NCI-H187 treated with DMSO at 0.1 percent for 48 hours (cell line): ENCODE results near the gene ASIC2.

Source experiments
- DNase-seq: peaks from one replicate; lab custom pipeline; 2025; lab: John Stamatoyannopoulos, UW

The ASIC2 gene

DNA sequence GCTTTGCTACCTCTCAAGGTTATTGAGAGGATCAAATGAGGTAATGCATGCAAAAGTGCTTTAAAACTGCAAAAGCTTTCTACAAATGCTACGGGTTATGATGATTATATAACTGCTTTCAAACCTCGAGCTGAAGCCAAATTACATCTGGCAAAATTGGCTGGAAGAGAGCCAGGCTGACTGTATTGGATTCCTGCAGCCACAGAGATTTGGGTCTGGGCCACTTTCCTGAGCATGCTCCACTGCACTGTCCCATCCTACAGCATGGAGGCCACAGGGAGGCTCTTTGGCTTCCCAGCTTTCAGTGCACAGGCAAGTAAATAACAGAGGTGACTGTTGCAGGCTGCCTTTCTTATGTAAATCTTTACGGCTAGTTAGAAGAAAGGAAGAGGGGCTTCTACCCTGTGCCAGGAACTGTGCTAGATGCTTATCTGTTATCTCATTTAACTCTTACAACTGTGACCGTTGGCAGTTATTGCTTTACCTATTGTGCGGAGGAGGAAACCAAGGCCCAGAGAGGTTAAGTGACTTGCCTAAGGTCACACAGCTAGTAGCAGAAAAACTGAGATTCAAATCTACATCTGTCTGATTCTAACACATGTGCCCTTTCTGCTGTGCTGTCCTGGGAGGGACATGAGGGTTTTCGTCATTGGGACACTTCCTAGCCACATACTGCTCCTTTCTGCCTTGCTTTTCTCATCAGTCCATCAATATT, 179.7 kb downstream of the ASIC2 start:
- DNase-seq, result no peak

DNA sequence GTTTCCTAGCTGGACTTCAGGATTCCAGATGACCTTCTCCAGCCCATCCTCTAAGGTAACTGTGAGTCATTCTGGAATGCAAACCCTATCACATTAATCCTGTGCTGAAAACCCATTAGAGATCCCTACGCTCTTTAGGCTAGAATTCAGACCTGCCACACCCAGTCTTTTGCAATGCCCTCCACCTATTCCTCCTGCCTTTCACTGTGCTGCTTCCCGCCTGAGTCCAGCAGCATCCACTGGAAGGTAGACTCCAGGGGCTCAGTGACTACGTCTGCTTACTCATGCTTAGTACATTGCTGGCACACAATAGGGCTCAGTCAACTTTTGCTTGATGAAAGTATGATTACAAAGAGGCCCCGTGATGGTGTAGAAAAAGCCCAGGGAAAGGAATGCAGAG, 180.3 kb downstream of the ASIC2 start:
- DNase-seq, result no peak

DNA sequence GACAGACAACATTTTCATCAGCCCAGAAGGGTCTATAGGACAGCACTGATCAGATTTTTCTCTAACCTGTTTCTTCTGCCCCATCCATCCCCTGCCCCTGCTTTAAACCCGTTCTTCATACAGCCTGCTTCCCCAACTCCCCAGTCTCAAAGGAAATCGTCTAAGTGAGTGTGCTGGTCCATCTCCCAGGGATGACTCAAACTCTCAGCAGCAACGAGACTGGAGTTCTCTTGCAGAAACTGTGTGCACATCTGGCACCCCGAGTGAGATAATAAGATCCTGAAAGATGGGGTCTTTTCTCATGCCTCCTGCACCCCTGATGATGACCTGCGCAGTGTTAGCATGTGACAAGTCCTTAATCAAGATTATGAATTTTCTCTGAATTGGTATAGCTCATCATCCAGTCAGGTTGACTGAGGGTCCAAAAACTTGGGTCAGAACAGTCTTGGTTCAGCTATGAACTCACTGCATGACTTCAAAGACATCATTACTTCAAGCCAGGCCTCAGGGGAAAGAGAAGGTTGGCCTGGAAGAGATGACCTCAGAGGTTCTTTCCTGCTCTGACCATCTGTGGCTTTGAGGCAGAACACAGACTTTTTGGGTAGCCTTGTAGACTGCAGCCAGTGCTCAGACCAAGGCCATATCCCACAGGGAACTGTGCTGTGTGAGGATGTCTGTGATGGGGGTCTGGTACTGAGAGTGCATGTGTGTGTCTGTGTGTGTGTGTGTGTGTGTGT, 183.6 kb downstream of the ASIC2 start:
- DNase-seq, result no peak

DNA sequence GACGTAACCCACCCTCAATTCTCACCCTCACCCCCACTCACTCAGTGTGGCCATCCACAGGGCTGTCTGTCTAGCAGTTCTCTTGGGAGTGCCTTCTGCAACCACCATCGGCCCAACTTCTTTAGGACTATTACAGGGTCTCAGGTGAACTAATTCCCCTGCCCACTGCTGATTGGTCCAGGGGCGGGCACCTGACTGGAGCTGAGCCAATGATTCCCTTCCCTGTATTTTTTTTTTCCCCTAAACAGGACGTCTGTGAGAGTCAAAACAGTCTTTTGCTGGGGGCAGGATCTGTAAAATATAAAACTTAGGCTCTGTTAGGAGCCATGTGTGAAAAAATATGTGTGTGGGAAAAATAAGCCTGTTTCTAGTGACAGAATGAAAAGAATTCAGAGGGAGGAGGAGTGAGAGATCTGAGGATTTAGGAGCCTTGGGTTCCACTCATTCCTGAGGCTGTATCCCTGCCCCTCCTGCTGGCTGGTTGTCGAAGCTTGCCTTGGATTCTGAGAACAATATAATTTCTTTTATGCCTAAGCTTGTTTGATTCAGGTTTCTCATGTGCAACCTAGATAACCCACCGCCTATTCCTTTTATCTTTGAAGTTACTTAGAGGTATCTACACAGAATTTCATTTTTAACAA, 186.4 kb downstream of the ASIC2 start:
- DNase-seq, result no peak

DNA sequence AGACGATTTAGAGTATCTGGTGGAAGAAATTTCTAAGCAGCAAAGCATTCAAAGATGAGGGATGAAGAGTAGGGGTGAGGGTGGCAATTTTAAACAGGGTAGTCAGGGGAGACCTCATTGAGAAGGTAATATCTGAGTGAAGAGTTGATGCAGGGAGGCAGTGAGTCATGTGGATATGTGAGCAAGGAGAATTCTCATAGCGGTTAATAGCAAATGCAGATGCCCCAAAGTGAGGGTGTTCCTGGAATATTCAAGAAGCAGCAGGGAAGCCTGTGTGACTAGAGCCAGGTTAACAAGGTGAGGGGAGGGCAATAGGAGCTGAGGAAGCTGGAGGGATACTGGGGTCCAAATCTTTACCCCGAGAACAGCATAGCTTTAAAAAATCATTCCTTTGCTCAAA, 187.2 kb downstream of the ASIC2 start:
- no peak for DNase-seq

DNA sequence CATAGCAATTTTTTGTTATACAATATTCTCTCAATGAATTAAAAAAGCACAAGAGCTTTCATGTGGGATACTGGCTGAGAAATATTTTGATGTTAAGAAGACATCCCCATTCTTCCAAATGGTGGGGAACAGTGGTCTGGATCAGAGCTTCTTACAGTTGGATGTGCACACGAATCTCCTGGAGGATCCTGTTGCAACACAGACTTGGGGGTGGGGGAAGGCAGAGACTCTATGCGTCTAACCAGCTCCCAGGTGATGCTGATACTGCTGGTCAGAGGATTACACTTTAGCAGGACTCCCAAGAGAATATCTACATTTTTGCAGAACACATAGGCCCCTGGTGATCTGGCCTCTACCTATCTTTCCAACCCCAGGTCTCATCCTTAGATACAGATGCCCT, 193.2 kb downstream of the ASIC2 start:
- DNase-seq, result no peak

DNA sequence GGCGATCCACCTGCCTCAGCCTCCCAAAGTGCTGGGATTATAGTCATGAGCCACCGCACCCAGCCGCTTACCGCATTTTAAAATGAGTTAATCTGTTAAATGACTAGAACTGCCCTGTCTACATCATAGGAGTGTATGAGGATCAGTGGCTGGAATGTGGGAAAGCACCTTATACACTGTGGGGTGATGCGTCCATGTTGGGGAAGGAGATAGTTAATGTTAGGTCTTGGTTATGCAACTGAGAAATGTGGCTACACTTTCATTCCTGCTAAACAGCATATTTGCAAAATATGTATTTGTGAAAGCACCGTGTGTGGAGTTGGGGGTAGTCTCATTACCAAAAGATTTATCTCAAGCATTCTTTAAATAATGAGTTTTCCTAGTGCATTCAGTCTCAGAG, 193.8 kb downstream of the ASIC2 start:
- DNase-seq, result no peak

DNA sequence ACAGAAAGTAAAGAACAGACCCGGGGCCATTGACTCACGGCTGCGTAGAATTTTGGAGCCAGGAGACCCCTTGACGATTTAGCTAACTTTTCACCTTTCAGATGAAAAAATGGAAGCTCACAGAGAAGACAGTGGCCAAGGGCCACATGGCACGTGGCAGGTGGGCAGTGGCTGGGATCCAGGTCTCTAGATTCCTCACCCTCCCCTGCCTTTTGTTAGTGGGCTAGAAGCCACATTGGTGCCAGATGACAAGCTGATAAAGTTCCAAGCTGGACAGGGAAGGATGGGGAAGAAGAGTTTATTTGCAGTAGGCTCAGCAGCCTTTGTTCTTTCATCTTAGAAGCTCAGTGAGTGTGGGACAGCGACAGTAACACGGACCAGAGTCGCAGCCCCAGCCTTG, 195.7 kb downstream of the ASIC2 start:
- no peak for DNase-seq

DNA sequence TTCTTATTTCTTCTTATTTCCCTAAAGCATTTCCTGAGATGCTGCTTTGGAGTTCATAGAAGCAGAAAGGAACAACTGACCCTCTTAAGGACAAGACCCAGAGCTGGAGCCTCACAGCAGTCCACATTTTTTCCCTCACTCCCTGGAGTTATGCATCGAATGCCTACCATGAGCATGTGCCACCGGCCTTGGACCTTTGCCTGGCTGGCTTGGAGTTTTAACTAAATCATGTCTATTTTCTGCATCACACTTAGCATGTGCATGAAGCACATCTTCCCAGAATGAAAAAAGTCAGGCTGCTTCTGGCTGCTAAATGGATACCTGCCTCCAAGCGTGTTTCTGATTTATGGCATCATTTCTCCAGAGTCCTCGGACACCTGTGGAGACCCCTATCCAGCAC, 196.9 kb downstream of the ASIC2 start:
- no peak for DNase-seq

DNA sequence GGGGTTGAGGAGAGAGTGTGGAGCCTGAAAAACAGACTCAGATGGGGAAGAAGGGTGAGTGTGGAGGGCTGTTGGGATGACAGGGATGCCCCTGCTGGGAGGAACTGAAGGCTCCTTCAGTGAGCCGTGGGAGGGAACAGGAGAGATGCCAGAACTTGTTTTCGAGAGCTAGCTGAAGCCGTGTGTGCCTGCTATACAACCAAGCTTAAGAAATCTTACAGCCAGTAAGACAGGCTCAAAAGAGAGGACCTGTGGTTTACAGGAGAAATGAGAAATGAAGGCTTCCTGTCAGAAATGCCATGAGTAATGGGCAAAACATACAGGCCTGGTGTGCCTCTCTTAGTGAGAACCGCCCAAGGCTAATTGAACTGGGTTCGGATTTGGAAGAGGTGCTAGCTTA, 201.8 kb downstream of the ASIC2 start:
- DNase-seq, result no peak

DNA sequence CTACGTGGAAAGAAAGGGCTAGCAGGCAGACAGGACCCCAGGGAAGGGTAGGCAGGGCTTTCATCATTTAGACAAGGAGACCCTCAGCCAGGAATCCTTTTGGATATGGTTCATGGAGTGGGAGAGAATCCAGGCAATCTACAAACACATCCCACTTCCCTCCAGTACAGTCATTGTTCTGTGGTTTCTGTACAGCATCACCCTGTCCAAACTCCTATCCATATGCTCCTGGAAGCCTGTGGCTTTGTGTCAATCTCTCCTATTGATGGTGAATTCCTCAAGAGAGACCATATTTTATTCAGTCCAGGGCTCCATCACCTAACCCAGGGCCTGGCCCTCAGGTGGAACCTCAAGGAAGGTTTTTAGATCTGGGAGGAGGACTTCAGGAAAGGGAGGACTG, 202.3 kb downstream of the ASIC2 start:
- DNase-seq, result no peak

DNA sequence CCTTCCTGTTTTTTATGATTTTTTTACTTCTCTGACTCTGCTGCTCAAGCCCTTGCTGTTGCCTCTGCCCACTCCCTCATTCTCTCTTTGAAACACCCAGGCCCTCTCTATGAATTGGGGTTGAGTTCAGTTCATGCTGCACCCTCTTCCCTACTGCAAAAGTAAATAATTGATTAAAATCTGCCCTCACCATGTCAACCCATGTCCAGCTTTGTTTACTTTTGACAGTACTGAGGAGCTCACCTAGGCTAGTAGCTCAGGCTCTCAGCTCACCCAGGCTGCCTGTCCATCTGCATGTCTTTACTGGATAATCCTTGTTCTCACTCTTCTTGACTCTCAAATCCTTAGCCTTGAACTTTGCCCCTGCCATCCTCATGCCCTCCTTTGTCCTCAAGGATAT, 206.2 kb downstream of the ASIC2 start:
- no peak for DNase-seq

DNA sequence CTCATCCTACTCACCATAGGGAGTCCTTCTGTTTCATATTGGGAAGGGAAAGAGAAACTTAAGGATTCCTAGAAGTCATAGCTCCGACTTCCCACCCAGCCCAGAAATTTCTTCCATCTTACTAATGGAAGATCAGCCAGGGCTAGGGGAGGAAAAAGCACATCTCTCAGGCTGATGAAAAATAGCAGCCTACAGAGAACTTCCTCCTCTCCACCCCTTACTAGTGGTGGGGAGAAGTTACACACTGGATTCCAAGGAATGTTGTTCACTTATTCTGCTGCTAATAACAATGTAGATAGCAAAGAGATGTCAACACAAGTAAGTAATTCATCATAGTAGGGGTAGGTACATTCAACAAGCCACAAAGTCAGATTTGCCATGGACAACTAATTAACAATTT, 207.1 kb downstream of the ASIC2 start:
- DNase-seq, result no peak

DNA sequence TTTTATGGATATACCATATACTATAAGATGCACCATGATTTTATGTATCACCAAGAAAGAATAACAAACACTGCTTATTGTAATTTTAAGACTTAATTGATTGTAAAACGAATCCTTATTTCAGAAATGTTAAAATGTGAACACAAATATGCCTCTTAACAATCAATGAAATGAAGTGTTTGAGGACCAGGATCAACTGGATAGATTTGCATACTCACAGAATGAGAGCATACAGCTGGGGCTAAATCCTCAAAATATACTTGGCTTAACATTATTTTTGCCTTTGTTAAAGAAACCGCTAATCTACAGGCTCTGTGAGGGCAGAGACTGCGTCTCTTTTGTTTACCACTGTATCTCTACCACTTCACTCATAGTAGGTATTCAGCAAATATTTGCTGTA, 207.8 kb downstream of the ASIC2 start:
- no peak for DNase-seq

DNA sequence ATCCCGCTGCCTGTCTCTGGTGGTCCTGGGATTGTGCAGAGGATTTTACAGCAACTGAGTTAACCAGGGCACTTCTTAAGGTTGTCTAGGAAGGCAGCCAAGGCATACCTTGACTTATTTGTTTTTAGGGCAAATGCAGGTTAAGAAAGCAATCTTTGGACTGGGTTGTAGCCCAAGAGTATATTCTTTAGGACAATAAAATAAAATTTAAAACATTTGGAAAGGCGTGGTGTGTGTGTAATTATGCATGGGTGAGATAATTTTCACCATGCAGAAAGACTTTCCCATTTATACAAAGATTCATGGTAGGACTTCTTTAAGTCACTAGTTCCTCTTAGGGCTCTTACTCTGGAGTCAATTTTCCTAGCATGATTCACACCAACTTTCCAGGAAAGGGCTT, 208.3 kb downstream of the ASIC2 start:
- DNase-seq, result no peak

DNA sequence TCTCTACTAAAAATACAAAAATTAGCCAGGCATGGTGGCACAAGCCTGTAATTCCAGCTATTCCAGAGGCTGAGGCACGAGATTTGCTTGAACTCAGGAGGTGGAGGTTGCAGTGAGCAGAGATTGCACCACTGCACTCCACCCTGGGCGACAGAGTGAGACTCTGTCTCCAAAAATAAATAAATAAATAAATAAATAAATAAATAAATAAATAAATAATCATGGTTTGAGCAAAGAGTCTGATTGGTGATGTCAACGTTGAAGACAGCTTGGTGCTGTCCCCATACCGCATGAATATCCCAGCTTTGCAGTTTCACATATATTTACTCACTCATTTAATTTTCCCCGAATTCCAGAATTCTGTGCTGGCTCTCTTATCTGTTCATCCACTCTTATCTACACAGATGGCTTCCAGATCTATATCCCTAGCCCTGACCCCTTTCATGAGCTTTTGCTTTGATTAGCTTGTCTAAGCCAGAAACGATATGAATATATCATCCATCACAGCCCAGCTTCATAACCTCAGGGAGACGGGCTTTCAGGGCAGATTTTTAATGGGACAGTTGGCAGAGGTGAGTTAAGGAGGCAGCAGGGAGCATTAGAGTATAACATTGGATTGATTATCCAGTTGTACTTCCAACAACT, 210.4 kb downstream of the ASIC2 start:
- DNase-seq, result no peak

DNA sequence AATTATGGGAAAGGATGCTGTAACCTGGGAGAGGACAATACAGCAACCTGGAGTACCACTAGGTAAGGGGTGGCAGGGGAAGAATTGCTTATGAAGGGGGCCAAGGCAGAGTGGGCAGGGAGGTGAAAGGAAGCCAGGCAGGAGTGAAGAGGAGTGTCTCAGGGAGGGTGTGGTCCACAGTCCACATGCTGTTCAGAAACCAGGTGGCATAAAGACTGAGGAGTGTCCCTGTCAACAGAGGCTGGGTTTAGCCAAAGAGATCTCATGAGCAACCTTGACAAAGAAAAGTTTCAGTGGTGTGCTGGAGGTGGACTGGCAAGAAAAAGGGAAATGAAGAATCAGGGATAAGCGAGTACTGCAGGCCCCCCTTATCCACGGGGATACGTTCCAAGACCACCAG, 213.0 kb downstream of the ASIC2 start:
- no peak for DNase-seq

DNA sequence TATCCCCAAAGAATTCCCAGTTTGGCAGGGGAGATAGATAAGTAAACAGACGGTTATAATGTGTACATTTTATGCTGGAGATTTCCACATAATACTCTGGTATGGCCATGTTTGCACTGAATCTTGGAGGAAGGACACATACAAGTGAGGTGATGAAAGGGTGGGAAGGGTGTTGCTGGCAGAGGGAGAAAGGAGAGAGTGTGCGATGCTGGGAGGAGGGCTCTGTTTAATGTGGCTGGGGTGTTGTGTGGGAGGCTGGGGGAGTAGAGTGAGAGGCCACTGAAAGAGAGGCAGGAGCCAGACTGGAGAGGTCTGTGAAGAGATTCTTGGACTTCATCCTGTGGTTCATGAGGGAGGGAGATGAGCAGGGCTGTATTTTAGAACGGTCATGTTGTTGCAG, 213.9 kb downstream of the ASIC2 start:
- DNase-seq, result no peak

DNA sequence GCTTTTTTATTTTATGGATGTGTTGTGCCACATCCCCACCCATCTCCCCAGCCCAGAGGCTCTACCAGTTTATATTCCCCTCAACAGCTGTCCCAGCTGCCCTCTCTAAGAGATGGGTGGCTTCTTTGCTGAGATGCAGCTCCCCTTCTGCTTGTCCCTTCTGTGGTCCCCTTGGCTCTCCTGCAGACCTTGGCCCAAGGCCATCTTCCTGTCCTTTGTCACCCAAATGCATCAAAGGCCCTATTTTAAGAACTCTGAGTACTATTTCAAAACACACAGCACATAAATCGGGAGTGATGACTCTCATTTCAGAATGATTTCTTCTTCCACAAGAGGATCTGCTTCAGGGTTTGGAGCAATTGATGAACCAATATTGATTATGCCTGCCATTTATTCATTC, 216.1 kb downstream of the ASIC2 start:
- no peak for DNase-seq

DNA sequence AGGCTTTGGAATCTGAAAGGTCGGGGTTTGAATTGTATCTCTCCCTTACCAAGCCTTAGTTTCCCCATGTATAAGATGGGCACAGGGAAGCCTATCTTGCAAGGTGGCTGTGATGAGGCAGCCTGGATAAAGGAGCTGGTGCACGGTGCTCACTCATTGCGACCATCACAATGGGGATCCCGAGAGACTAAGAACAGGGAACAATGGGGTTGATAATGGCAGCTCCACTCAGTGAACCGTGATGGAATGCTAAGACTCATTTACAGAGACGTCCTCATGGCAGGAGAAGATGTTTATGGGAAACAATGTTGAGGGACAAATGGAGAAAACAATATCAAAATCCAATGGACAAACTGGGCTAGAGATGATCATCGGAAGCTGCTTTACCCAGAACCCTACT, 219.7 kb downstream of the ASIC2 start:
- DNase-seq, result no peak

DNA sequence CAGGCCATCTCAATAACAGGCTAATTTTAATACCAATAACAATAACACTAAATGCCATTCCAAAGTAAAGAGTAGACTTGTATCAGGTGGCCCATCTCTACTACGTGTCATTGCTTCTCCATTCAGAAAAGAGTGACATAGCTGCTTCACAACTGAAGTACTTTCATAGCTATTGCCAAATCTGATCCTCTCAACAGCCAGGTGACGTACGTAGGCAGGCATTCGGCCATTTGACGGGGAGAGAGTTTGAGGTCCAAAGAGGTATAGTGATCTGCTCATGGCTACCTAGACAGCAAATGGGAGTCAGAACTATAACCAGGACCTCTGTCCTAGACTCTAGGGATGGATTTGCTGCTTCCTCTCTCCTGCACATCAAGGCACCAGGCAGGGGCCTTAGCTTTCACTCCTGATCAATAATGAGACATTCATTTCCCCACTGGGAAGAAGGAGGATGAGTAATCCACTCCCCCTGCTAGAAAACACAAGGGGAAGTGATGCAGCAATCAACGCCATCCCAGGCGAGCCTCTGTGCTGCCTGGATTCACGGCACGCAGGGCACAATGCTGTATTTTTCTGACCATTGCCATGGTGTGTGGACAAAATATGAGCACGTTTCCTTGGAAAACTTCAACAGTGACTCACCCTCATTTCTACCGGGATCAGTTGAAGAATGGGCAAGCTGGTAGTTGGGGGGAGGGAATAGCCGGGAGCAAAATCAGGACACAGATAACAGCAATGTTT, 220.5 kb downstream of the ASIC2 start:
- DNase-seq, result no peak

DNA sequence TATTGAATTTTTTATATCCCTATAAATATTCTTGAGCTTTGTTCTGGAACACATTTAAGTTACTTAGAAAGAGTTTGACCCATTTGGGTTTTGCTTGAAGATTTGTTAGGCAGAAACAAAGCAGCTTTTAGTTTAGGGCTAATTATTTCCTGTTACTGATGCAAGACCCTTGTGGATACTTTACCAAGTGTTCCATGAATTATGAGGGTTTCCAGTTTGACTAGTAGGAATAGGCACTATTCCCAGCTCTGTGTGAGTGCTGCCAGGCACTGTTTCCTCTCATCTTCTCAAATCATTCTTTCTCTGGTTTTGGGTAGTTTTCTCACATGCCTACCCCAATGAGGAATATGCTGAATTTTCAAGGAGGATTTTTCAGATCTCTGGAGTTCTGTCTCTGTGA, 221.4 kb downstream of the ASIC2 start:
- no peak for DNase-seq
